ENCODE data around the gene ZNF831.

Gene ZNF831

GRCh38 chr20:59182401-59183044, 18.9 kb downstream of the ZNF831 start:
- no peak for DNase-seq

GRCh38 chr20:59183751-59184150, 20.1 kb downstream of the ZNF831 start:
- no peak for DNase-seq

- no peak for DNase-seq
Observed at GRCh38 chr20:59184880-59185447, 21.3 kb downstream of the ZNF831 start.

GRCh38 chr20:59185809-59186208, 22.2 kb downstream of the ZNF831 start:
- no peak for DNase-seq

- DNase-seq, result no peak
Observed at GRCh38 chr20:59190466-59190865, 26.8 kb downstream of the ZNF831 start.

- DNase-seq, result no peak
Observed at GRCh38 chr20:59191036-59191755, 27.6 kb downstream of the ZNF831 start.

GRCh38 chr20:59191756-59192532, 28.3 kb downstream of the ZNF831 start:
- DNase-seq, result no peak

GRCh38 chr20:59192533-59192896, 28.9 kb downstream of the ZNF831 start:
- no peak for DNase-seq

GRCh38 chr20:59193325-59193724, 29.7 kb downstream of the ZNF831 start:
- no peak for DNase-seq

- no peak for DNase-seq
Observed at GRCh38 chr20:59194023-59194935, 30.7 kb downstream of the ZNF831 start.

GRCh38 chr20:59195316-59195993, 31.8 kb downstream of the ZNF831 start:
- no peak for DNase-seq

GRCh38 chr20:59204165-59204894, 40.7 kb downstream of the ZNF831 start:
- no peak for DNase-seq

GRCh38 chr20:59205044-59205443, 41.4 kb downstream of the ZNF831 start:
- no peak for DNase-seq

GRCh38 chr20:59207235-59207634, 43.6 kb downstream of the ZNF831 start:
- no peak for DNase-seq

GRCh38 chr20:59207742-59208357, 44.2 kb downstream of the ZNF831 start:
- DNase-seq, result no peak

- DNase-seq, result no peak
Observed at GRCh38 chr20:59210186-59210585, 46.6 kb downstream of the ZNF831 start.

GRCh38 chr20:59211208-59211765, 47.7 kb downstream of the ZNF831 start:
- no peak for DNase-seq

GRCh38 chr20:59214073-59214472, 50.5 kb downstream of the ZNF831 start:
- DNase-seq, result no peak

GRCh38 chr20:59214606-59215547, 51.3 kb downstream of the ZNF831 start:
- DNase-seq, result no peak
